Stimulated activated CD8-positive, alpha-beta memory T cell treated with anti-CD3 and anti-CD28 coated beads, Interleukin-4, amount 100 ng/mL, for 24 hours (primary cell): ENCODE measurements around the gene HSP90AB1.
"Not testable (repeated sequence)": the region's sequence is repeated elsewhere in the genome, so short reads cannot be mapped to it uniquely, and the experiment has no call there.

Source experiments
- DNase-seq: peaks from one replicate; pipeline ENCODE4 v3.0.0-alpha.2; 2020; ENCODE audit warnings: low read depth

The HSP90AB1 gene

GRCh38 chr6:44222486-44223318 is 24.2 kb upstream of the HSP90AB1 start:
- no peak for DNase-seq

DNA sequence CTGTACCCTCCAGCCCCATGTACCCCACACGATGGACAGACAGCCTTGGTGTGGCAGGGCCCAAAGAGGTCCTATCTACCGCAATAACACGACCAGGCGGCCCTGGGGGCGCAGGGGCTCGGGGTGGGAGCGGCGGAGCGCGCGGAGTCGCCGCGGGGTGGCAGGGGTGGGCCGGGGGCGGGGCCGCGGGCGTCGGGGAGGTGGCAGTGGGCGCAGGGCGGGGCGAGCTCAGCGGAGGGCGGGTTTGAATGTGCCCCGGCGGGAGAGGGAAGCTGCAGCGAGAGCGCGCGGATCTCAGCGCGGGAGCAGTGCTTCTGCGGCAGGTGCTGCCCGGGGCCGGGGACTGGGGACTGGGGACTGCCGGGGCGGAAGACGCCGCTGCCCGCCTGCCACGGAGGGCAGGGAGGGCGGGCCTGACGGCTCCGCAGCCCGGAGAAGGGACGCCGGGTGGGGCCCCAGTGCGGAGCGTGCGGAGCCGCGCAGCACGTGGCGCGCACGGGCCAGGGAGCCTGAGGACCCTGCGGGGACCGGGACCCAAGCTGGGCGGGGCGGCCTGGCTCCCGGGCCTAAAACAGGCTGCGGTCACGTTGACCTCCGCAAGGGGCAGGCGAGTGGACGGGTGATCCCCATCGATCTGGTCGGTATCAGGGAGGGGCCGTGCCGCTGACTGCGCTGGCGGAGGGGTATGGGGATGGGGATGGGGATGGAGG is 23.4 kb upstream of the HSP90AB1 start, which contains the start of gene SLC29A1:
SLC29A1 (plus strand) TSS at position 277 of the 710 bp plus-strand sequence. CDS start 3,719 bp downstream, outside the sequence.
- peak; percentile 82 for DNase-seq

DNA sequence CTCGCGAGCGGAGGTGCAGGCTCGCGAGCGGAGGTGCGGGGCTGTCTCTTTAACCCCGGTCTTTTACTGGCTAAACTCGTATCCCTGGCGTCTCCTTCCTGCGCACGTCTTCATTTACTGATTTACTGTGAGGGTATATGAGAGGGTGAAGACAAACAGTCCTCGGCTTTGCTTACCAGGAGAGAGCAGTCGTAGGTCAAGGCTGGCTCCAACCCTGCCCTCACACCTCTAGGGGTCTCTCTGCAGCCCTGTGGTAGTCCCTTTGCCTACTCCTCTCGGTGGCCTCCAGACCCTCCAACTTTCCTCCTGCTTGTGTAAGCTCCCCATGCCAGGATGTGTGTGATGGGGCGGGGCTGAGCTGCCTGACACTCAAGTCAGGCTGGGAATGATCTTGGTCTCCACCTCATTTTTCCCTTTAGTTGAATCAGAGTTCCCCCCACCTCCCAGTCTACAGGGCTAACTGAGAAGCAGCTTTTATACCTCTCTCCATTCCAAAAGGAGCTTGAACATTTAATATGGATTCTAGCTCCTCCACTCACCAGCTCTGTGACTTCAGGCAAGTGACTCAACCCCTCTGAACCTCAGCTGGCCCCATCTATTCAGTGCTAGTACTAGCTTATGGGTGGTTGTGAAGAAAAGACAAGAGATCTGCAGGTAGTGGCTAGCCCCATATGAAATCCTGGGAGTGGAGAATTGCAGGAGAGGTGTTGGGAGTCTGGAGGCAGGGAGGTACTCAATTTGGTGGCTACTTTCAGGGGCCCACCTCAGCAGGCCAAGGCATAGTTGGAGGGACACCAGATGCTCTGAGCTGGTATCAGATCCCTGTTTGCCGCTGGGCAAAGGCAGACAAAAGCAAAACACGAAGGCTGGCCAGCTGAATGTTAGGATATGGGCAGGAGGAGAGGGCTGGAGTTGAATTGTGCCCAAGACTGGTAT is 22.6 kb upstream of the HSP90AB1 start:
- DNase-seq, result no peak

DNA sequence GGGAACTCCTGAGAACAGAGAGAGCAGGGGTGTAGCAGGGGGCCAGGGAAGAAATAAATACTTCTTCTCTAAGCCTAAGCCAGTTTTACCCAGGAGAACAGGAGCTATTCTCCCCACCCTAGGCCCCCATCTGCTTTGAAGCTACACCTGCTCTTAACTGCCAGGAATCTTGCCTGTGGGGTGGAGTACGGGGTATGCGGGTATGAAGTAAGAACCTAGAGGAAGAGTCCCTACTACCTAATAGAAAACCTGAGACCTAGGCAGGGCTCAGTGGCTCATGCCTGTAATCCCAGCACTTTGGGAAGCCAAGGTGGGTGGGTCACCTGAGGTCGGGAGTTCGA is 22.0 kb upstream of the HSP90AB1 start:
- DNase-seq, result no peak

DNA sequence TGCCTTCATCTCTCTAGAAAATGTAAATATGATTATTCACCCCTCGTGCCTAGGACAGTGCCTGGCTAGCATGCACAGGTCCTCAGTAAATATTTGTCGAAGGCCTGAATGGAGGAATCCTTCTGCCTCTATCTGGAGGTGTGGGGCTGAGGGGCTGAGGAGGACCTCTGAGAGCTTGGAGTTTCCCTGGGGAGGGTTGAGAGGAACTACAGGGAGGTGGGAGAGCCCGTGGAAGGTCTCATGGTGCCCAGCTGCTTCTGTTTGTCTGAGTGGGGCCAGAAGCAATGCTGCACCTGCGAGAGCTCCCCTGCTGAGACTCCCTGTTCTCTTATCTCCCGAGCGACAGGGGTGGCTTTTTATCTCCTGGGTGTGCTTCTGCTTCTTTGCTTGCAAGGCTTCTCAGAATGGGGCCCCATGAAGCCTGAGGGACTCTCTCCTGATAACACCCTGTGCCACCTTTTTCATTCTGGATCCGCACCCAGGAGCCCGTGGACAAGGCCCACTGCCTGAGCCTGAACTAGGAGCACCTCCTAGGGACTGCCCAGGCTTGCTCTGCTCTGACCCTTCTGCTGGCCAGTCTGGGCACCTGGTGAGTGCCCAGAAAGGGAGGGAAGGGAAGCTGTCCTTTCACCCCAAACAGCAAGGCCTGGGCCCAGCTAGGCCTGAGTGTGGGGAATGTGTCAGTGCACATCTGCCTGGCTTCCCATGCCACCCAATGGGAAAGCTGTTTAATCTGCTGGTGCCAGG is 21.1 kb upstream of the HSP90AB1 start:
- DNase-seq, result no peak

- DNase-seq, result no peak
Measured at GRCh38 chr6:44226368-44227147, 20.3 kb upstream of the HSP90AB1 start.

GRCh38 chr6:44227148-44227793 is 19.6 kb upstream of the HSP90AB1 start:
- DNase-seq, result no peak

DNA sequence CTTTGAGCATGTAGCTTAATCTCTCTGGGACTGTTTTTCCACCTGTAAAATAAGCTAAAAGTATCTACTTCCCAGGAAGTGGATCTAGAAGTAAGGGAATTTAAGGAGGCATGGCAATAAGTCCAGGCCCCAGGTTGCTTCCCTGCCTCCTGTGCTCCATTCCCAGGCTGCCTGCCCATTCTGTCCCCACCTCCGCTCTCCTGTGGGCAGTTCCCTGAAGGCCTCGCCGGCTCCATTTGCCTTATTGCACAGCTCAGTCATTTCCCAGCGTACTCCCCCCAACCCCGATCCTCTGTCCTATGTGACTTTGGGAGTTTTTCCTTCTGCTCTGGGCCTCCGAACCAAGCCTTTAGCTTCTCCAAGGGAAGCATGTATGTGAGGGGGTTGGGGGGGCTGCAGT is 18.9 kb upstream of the HSP90AB1 start:
- DNase-seq, result no peak

DNA sequence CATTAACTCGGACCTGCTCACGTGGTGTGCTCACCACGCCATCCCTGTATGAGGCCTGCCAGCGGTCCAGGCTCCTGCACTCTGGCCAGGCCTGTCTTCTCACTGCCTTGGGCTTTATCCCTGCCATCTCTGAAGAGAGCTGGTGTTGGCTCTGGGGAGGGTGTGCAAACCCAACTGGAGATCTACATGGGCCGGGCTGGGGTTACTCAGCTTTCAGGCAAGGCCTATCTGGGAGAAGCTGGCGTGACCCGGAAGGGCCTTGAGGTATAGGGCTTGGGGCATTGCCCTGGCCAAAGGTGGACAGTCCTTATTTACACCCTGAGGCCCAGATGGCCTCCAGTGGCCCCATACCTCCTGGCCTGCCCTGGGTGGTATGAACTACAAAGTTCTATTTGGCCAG is 18.5 kb upstream of the HSP90AB1 start:
- no peak for DNase-seq

- no peak for DNase-seq
Measured at GRCh38 chr6:44228836-44229235, 18.1 kb upstream of the HSP90AB1 start.

GRCh38 chr6:44229376-44230033 is 17.4 kb upstream of the HSP90AB1 start:
- no peak for DNase-seq

- no peak for DNase-seq
Measured at GRCh38 chr6:44230034-44230675, 16.7 kb upstream of the HSP90AB1 start.

GRCh38 chr6:44231426-44231825 is 15.5 kb upstream of the HSP90AB1 start:
- DNase-seq, result not testable (repeated sequence)

GRCh38 chr6:44232676-44233566 is 14.0 kb upstream of the HSP90AB1 start:
- no peak for DNase-seq

DNA sequence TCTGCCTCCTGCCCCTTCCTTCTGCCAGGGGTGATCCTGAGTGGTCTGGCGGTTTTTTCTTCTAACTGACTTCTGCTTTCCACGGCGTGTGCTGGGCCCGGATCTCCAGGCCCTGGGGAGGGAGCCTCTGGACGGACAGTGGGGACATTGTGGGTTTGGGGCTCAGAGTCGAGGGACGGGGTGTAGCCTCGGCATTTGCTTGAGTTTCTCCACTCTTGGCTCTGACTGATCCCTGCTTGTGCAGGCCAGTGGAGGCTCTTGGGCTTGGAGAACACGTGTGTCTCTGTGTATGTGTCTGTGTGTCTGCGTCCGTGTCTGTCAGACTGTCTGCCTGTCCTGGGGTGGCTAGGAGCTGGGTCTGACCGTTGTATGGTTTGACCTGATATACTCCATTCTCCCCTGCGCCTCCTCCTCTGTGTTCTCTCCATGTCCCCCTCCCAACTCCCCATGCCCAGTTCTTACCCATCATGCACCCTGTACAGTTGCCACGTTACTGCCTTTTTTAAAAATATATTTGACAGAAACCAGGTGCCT is 13.3 kb upstream of the HSP90AB1 start:
- DNase-seq, result no peak

- no peak for DNase-seq
Measured at GRCh38 chr6:44234101-44235025, 12.5 kb upstream of the HSP90AB1 start.

GRCh38 chr6:44235269-44235668 is 11.6 kb upstream of the HSP90AB1 start:
- DNase-seq, result no peak
